NCI-H1930 (cell line): ENCODE measurements around the gene SDR9C7.
"Not testable (repeated sequence)": the region's sequence is repeated elsewhere in the genome, so short reads cannot be mapped to it uniquely, and the experiment has no call there.

Experiments
- DNase-seq, 2 experiments: peaks; one replicate each; lab custom pipeline; 2025; lab: John Stamatoyannopoulos, UW

The SDR9C7 gene

DNA sequence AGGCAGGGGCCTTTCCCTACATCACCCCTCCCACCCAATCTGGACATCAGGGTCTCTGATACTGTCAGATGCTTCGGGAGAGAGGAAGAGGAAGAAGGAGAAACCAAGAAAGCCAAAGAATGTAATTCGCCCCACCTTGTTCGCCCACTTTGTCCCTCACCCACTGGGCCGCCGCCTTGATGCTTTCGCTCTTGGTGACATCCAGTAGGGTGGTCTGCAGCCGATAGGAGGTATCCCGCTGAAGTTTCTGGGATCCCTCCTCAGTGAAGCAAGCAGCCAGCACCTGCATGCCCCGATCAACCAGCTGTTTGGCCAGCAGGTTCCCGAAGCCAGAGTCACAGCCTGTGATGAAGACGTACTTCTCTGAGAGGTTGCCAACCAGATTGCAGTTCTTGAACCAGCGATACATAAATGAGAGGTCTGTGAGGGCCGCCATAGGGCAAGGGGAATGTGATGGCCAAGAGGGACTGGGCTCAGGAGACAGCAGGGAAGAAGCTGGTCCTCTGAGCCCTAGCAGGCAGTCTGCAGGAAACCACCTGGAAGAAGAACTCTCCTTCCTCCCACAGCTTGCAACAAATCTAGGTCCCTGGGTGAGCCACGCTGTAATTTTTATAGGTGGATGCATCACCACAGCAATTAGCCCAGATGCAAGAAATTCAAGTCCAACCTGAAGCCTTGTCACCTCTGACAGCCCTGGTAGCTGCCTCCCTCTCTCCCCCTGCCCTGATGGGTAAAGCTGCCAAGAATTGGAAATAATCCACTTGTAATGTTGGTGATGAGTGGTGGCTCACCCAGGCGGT, at the start of gene SDR9C7:
Gene SDR9C7 (minus strand): TSS at position 583 of the 800 bp plus-strand sequence. CDS start 147 bp downstream, at position 436.
- DNase-seq = no peak

GRCh38 chr12:56983386-56983785, 49.2 kb upstream of the SDR9C7 start:
- DNase-seq = no peak

GRCh38 chr12:56982578-56983236, 48.5 kb upstream of the SDR9C7 start:
- not testable (repeated sequence) for DNase-seq

- DNase-seq = no peak
Observed at GRCh38 chr12:56980941-56981530, 46.8 kb upstream of the SDR9C7 start.

DNA sequence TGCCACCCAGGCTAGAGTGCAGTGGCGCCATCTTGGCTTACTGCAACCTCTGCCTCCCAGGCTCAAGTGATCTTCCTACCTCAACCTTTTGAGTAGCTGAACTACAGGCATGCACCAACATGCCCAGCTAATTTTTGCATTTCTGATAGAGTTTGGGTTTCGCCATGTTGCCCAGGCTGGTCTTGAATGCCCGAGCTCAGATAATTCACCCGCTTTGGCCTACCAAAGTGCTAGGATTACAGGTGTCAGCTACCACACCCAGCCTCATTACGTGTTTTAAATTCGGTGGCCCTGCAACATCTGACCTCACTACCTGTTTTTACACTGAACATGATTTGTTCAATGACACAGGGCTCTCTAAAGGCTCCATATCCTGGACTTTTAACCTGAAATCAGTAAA, 46.1 kb upstream of the SDR9C7 start:
- no peak for DNase-seq

- DNase-seq = no peak
Observed at GRCh38 chr12:56979628-56980027, 45.4 kb upstream of the SDR9C7 start.

- DNase-seq = no peak
Observed at GRCh38 chr12:56978397-56979138, 44.4 kb upstream of the SDR9C7 start.

- DNase-seq = not testable (repeated sequence)
Observed at GRCh38 chr12:56977361-56977760, 43.2 kb upstream of the SDR9C7 start.

- not testable (repeated sequence) for DNase-seq
Observed at GRCh38 chr12:56974224-56974623, 40.0 kb upstream of the SDR9C7 start.

DNA sequence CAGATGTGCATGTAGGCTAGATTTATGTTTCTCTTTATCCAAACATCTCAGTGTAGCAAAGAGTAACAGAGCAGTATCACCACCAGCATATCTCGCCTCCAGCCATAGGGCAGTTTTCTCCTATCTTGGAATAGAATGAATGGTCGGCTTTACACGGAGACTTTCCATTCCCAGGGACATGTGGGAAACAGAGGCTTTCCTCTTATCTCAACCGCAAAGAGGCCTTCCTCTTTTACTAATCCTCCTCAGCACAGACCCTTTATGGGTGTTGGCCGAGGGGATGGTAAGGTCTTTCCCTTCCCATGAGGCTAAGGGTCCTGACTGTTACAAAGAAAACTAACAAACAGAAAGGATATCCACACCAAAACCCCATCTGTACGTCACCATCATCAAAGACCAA, 34.7 kb upstream of the SDR9C7 start:
- not testable (repeated sequence) for DNase-seq

- DNase-seq = not testable (repeated sequence)
Observed at GRCh38 chr12:56965997-56966642, 31.9 kb upstream of the SDR9C7 start.

DNA sequence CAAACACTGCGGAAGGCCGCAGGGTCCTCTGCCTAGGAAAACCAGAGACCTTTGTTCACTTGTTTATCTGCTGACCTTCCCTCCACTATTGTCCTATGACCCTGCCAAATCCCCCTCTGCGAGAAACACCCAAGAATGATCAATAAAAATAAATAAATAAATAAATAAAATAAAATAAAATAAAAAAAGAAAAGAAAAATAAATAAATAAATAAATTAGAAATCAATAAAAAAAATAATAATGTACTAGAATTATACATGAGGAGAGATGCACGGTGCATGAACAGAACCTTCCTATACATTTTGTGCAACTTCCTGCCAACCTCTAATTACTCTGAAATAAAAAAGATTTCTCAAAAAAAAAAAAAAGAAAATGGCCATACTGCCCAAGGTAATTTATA, 30.9 kb upstream of the SDR9C7 start:
- not testable (repeated sequence) for DNase-seq

GRCh38 chr12:56963557-56963956, 29.3 kb upstream of the SDR9C7 start:
- not testable (repeated sequence) for DNase-seq

DNA sequence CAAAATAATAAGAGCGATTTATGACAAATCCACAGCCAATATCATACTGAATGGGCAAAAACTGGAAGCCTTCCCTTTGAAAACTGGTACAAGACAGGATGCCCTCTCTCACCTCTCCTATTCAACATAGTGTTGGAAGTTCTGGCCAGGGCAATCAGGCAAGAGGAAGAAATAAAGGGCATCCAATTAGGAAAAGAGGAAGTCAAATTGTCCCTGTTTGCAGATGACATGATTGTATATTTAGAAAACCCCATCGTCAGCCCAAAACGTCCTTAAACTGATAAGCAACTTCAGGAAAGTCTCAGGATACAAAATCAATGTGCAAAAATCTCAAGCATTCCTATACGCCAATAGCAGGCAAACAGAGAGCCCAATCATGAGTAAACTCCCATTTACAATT, 28.0 kb upstream of the SDR9C7 start:
- DNase-seq = not testable (repeated sequence)

DNA sequence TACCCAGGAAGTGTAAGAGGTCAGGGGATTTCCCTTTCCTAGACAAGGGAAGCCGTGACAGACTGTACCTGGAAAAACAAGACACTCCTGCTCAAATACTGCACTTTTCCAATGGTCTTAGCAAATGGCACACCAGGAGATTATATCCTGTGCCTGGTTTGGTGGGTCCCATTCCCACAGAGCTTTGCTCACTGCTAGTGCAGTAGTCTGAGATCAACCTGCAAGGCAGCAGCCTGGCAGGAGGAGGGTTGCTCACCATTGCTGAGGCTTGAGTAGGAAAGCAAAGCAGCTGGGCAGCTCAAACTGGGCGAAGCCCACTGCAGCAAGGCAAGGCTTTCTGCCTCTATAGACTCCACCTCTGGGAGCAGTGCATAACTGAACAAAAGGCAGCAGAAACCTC, 24.2 kb upstream of the SDR9C7 start:
- DNase-seq = no peak

GRCh38 chr12:56957229-56958052, 23.2 kb upstream of the SDR9C7 start, which contains the start of gene RDH16:
Gene RDH16, minus strand, starts transcription at chr12:56957608. Its CDS starts 146 bp downstream, at chr12:56957462.
- DNase-seq = no peak

GRCh38 chr12:56955631-56956256, 21.5 kb upstream of the SDR9C7 start:
- no peak for DNase-seq

GRCh38 chr12:56954958-56955355, 20.7 kb upstream of the SDR9C7 start:
- no peak for DNase-seq

GRCh38 chr12:56954057-56954957, 20.1 kb upstream of the SDR9C7 start:
- DNase-seq = no peak
